Lower lobe of right lung (tissue), 2 donors: ENCODE data around the gene CFAP298. TPM values are rescaled to one million over a fixed set of nuclear protein-coding genes. Genes with fewer than 3 reads are reported as not detected.
"Not testable (repeated sequence)": the region's sequence is repeated elsewhere in the genome, so short reads cannot be mapped to it uniquely, and the experiment has no call there.

ENCODE experiments used
- ATAC-seq, 2 donors: fragments of 200-7000 bp; cut with Tn5 transposase; one replicate each; pipeline ENCODE4 v1.9.1; 2020 to 2022; ENCODE audit warnings: mild to moderate bottlenecking in 2 of 2, moderate library complexity in 2 of 2
- DNase-seq: peaks from one replicate; pipeline ENCODE4 v3.0.0-alpha.2; 2020
- H3K27ac ChIP-seq: fragments of 200-600 bp; one replicate; pipeline ENCODE4 v1.8.0; 2022
- H3K27me3 ChIP-seq: fragments of 200-600 bp; one replicate; pipeline ENCODE4 v1.8.0; 2022; ENCODE audit warnings: low read depth
- H3K36me3 ChIP-seq: fragments of 200-600 bp; one replicate; pipeline ENCODE4 v1.8.0; 2022; ENCODE audit warnings: mild to moderate bottlenecking
- H3K4me1 ChIP-seq: fragments of 200-600 bp; one replicate; pipeline ENCODE4 v1.8.0; 2022
- H3K4me3 ChIP-seq: fragments of 200-600 bp; one replicate; pipeline ENCODE4 v1.8.0; 2022; ENCODE audit warnings: mild to moderate bottlenecking
- H3K9me3 ChIP-seq: fragments of 200-600 bp; one replicate; pipeline ENCODE4 v1.8.0; 2022
- CTCF ChIP-seq: fragments of 200-600 bp; IDR thresholded peaks from one replicate; pipeline ENCODE4 v1.8.0; 2022; ENCODE audit warnings: antibody characterized with exemption, mild to moderate bottlenecking
- intact Hi-C: fragments of 100-400 bp; cut with DNase I; formaldehyde crosslinking; loops from one replicate; pipeline ENCODE4 v1.11.0; 2022
- total RNA-seq: library from RNA; stranded (reverse); fragmentation: NEBNext Ultra II Directional; extraction: Animal tissue kit (Norgen Biotek cat#: 25700); gene quantifications from one replicate; pipeline ENCODE4 v1.2.1, GENCODE V29; 2021
- donor health status: DM: no; HTN: yes; CAD: no; lungs with severe emphysema.

Gene CFAP298
- total RNA-seq, 1 donor from 2014 or later = 35.7 TPM

GRCh38 chr21:32645261-32646182 is 33.3 kb upstream of the CFAP298 start:
- intact Hi-C loops = no loop called here
- TF ChIP-seq CTCF = no peak
- no peaks in the 10 kb centered on the region for H3K4me1 ChIP-seq
- H3K27ac ChIP-seq = no peak overlapping the region
- H3K36me3 ChIP-seq = peaks cover 92% of the 10 kb centered on the region
- H3K9me3 ChIP-seq = no peaks in the 10 kb centered on the region
- H3K4me3 ChIP-seq = peak overlapping the region; percentile 9
- DNase-seq (no peak), ATAC-seq (peak in 1 of 2 donors; percentile 87)
- H3K27me3 ChIP-seq = no peaks in the 10 kb centered on the region

- H3K9me3 ChIP-seq = no peaks in the 10 kb centered on the region
- H3K4me1 ChIP-seq = no peaks in the 10 kb centered on the region
- no peak overlapping the region for H3K4me3 ChIP-seq
- DNase-seq (no peak), ATAC-seq (no peak)
- no peak for TF ChIP-seq CTCF
- H3K27me3 ChIP-seq = no peaks in the 10 kb centered on the region
- H3K27ac ChIP-seq = no peak overlapping the region
- peaks cover 92% of the 10 kb centered on the region for H3K36me3 ChIP-seq
- intact Hi-C loops = no loop called here
Measured at GRCh38 chr21:32641710-32642698, 29.8 kb upstream of the CFAP298 start.

- Histone ChIP-seq H3K36me3 (peaks cover 27% of the 10 kb centered on the region), H3K27me3 (peaks cover 3% of the 10 kb centered on the region), H3K9me3 (no peaks in the 10 kb centered on the region), H3K27ac (no peak overlapping the region), H3K4me1 (no peaks in the 10 kb centered on the region), H3K4me3 (no peak overlapping the region)
- ATAC-seq (no peak), DNase-seq (no peak)
- no peak for TF ChIP-seq CTCF
- intact Hi-C loops = no loop called here
Measured at GRCh38 chr21:32626621-32627196, 14.5 kb upstream of the CFAP298 start.

GRCh38 chr21:32618218-32618617 is 6.0 kb upstream of the CFAP298 start:
- H3K9me3 ChIP-seq, H3K4me1 ChIP-seq, H3K4me3 ChIP-seq, H3K36me3 ChIP-seq, ATAC-seq, intact Hi-C loops, H3K27ac ChIP-seq, DNase-seq: not testable (repeated sequence)
- peaks cover 14% of the 10 kb centered on the region for H3K27me3 ChIP-seq

- TF ChIP-seq CTCF = no peak
- H3K9me3 ChIP-seq = no peaks in the 10 kb centered on the region
- H3K4me3 ChIP-seq = peak overlapping the region; percentile 98
- H3K36me3 ChIP-seq = peaks cover 14% of the 10 kb centered on the region
- intact Hi-C loops = no loop called here
- H3K27me3 ChIP-seq = no peaks in the 10 kb centered on the region
- H3K27ac ChIP-seq = peak overlapping the region; percentile 95
- H3K4me1 ChIP-seq = peaks cover 27% of the 10 kb centered on the region
- DNase-seq (no peak), ATAC-seq (no peak)
Measured at GRCh38 chr21:32613436-32614043, 1.4 kb upstream of the CFAP298 start.
